ENCODE data around the gene CHCHD6. TPM values are rescaled to one million over a fixed set of nuclear protein-coding genes. Genes with fewer than 3 reads are reported as not detected.

The CHCHD6 gene
- total and polyA plus RNA-seq, 12 donors, result 5.2 to 27.0 (median 10.2) TPM

DNA sequence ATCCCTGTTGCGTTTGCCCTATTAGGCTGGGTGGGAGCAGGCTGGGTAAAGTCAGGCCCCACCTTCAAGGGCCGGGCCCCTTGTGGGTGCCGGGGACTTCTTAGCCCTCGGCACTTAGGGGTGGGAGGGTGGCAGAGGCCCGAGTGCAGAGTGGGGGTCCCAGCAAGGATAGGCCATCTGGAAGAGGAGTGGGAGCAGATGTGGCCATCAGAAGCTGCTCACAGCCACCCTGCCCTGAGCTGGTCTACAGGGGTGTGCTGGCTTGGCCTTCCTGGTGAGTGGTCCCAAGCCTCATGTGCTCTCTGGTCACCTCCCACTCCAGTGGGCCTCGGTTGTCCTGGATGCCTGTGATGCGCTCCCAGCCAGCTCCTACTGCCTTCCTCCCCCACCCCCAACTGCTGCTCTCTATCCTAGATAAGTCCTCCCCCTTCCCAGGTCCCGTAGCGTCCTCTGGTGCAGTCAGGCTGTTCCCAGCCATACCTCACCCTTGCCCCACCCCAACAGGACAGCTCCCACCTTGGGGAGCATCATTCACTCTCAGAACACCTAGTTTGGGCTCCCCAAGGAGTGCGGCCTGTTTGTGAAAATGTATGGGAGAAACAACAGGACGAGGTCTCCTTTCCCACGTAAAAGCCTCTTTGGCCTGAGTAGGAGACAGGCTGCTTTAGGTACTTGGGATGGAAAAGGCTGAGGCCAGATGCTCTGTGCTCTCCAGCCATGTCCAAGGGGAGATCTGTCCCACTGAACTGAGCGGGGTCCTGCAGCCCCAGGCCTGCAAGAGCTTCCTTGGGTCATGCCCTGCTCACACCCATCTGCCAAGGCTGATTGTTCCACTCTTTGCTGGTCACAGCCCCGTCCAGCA is 254.0 kb downstream of the CHCHD6 start:
- 94 to 96% methylated on average over 14 of the region's 14 CpGs for WGBS, 2 donors
- Histone ChIP-seq H3K27me3 (no peaks in the 10 kb centered on the region), H3K9me3 (no peaks in the 10 kb centered on the region), H3K27ac (no peak overlapping the region), H3K4me1 (peaks cover 11 to 26% (median 24%) of the 10 kb centered on the region in 9 donors), H3K36me3 (no peaks in the 10 kb centered on the region), H3K4me3 (no peak overlapping the region)
- no peak for DNase-seq
- intact Hi-C loops (cut with DNase I), result no loop called here
- TF ChIP-seq, protein P1, sequence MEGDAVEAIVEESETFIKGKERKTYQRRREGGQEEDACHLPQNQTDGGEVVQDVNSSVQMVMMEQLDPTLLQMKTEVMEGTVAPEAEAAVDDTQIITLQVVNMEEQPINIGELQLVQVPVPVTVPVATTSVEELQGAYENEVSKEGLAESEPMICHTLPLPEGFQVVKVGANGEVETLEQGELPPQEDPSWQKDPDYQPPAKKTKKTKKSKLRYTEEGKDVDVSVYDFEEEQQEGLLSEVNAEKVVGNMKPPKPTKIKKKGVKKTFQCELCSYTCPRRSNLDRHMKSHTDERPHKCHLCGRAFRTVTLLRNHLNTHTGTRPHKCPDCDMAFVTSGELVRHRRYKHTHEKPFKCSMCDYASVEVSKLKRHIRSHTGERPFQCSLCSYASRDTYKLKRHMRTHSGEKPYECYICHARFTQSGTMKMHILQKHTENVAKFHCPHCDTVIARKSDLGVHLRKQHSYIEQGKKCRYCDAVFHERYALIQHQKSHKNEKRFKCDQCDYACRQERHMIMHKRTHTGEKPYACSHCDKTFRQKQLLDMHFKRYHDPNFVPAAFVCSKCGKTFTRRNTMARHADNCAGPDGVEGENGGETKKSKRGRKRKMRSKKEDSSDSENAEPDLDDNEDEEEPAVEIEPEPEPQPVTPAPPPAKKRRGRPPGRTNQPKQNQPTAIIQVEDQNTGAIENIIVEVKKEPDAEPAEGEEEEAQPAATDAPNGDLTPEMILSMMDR (IDR thresholded peaks at IDR 0.05), result no peak
- no peak for ATAC-seq

DNA sequence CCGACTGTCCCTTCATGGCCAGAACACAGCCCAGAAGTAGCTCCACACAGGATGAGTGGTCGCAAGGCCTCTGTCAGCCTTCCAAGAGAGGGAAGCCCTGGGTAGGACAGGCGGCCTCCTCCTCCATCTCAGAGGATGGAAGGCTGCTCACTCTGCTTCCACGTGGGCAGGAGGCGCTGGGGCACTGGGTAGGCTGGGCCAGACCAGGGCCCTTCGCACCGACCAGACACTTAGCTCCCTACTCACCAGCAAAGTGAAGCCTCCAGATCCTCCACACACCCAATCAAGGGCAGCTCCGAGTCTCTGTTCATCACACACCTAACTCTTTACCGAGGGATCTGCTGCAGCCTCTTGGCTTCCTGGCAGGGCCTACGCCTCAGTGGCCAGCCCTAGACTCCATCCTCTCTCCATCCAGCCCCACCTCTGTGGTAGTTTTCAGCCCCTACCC is 254.6 kb downstream of the CHCHD6 start:
- no peak overlapping the region for H3K4me3 ChIP-seq
- H3K27ac ChIP-seq, result no peak overlapping the region
- H3K27me3 ChIP-seq, result no peaks in the 10 kb centered on the region
- intact Hi-C loops (cut with DNase I), result no loop called here
- TF ChIP-seq, protein P1 (IDR thresholded peaks at IDR 0.05), result no peak
- no peaks in the 10 kb centered on the region for H3K36me3 ChIP-seq
- H3K4me1 ChIP-seq, result peaks cover 11 to 26% (median 24%) of the 10 kb centered on the region in 9 donors
- 91 to 92% methylated on average over 10 of the region's 10 CpGs for WGBS, 2 donors
- ATAC-seq (no peak), DNase-seq (no peak)
- no peaks in the 10 kb centered on the region for H3K9me3 ChIP-seq

DNA sequence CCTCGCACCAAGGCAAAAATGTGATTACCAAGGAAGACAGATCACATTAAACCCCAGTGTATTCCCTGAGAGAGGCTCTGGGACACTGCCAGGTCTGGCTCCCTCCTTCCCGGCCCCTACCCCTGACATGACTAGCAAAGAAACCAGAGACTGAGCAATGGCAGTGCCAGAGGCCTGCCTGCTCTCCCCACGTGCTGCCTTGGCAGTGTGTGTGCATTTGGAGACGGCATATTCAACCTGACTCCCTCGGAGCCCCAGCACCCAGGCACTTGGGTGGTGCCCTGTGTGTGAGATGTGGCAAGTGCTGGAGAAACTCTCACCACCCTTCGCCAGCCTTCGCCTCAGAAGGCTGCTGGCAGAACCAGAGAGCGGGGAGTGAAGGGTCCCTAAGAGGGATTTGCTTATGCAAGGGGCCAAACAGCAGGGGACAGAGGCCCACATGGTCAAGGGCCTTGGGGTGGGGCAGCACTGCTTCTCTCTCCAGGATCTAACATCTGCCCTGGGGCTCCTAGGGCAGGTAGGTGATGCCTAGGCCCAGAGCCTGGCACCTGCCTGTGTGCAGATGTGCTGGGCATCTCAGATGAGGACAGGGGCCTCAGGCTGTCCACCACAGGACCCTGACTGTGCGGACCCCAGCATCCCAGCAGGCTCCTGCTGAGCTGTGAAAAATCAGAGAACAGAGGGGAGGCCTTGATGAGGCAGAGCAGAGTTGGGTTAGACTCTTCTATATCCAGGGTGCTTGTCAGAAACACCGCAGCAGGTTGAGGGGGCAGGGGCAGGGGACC is 255.3 kb downstream of the CHCHD6 start:
- Histone ChIP-seq H3K9me3 (no peaks in the 10 kb centered on the region), H3K36me3 (no peaks in the 10 kb centered on the region), H3K27ac (no peak overlapping the region), H3K27me3 (no peaks in the 10 kb centered on the region), H3K4me1 (peaks cover 11 to 26% (median 24%) of the 10 kb centered on the region in 9 donors), H3K4me3 (no peak overlapping the region)
- no peak for ATAC-seq
- TF ChIP-seq, protein P1 (IDR thresholded peaks at IDR 0.05), result no peak
- intact Hi-C loops (cut with DNase I), result no loop called here
- no peak for DNase-seq
- 85 to 86% methylated on average over 10 of the region's 10 CpGs for WGBS, 2 donors

DNA sequence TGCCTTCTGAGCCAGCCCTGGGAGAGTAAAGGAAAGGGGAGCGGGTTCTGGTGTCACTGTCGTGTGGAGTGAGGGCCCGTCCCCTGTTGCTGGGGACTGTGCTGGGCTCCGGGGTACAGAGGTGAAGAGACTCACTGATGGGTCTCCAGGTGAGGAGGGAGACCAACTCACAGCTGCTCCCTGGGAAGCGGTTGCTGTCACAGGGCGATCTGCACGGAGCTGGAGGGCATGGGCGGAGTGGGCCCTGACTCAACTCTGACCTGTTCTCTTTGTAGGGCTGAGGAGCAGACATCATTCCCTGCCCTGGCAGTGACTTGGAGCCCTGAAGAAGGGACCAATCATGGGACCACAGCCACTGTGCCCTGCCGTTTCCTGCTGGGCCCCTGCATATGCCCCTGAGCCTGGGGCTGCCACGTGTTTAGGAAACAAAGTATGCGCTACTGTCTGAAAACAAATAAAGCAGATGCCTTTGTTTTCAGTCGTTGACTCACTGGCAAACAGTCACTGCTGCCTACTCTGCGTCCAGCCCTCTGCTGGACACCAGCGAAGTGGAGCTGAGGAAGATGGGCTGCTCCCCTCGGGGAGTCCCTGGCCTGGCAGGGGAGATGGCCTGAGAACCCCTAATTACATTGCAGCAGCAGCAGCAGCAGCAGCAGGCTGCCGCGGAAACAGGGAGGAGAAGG is 256.0 kb downstream of the CHCHD6 start:
- no peak for DNase-seq
- H3K27me3 ChIP-seq, result no peaks in the 10 kb centered on the region
- no peaks in the 10 kb centered on the region for H3K9me3 ChIP-seq
- TF ChIP-seq, protein P1 (IDR thresholded peaks at IDR 0.05), result peak in 2 of 9 donors; percentile 7 to 12
- H3K27ac ChIP-seq, result peak overlapping the region in 5 of 10 donors; percentile 36 to 77 (median 68)
- H3K4me3 ChIP-seq, result no peak overlapping the region
- WGBS, 2 donors, result 79 to 83% methylated on average over 17 of the region's 17 CpGs
- peaks cover 11 to 26% (median 24%) of the 10 kb centered on the region in 9 donors for H3K4me1 ChIP-seq
- no peak for ATAC-seq
- H3K36me3 ChIP-seq, result no peaks in the 10 kb centered on the region
- intact Hi-C loops (cut with DNase I), result no loop called here

All from heart right ventricle (tissue), 16 donors.